GM23338 (cell line): ENCODE data around the gene MAP3K5. TPM values are rescaled to one million over a fixed set of nuclear protein-coding genes. Genes with fewer than 3 reads are reported as not detected.

ENCODE experiments used
- ATAC-seq: fragments of 200-7000 bp; cut with Tn5 transposase; 3 replicates; pipeline ENCODE4 v1.9.1; 2020
- DNase-seq: peaks from one replicate; pipeline ENCODE4 v3.0.0-alpha.2; 2015; ENCODE audit warnings: low spot score
- H2AFZ ChIP-seq: fragments of 200-600 bp; sonication (generic); 2 replicates; pipeline ENCODE4 v1.8.0; 2016; ENCODE audit warnings: antibody characterized with exemption, mild to moderate bottlenecking, moderate library complexity
- H3F3A ChIP-seq: fragments of 200-600 bp; sonication (generic); replicated peaks from 2 replicates; pipeline ENCODE4 v1.8.0; 2017; ENCODE audit warnings: antibody characterized with exemption, mixed run types, low read depth
- H3K27ac ChIP-seq: fragments of 200-600 bp; sonication (generic); 2 replicates; pipeline ENCODE4 v1.6.1; 2016; ENCODE audit warnings: low read depth
- H3K27me3 ChIP-seq: fragments of 200-600 bp; sonication (generic); 2 replicates; pipeline ENCODE4 v1.8.0; 2016; ENCODE audit warnings: mild to moderate bottlenecking, mixed run types, moderate library complexity; ENCODE audit not compliant: insufficient read depth
- H3K36me3 ChIP-seq: fragments of 200-600 bp; sonication (generic); 2 replicates; pipeline ENCODE4 v1.8.0; 2016; ENCODE audit warnings: mild to moderate bottlenecking; ENCODE audit not compliant: insufficient read depth
- H3K4me1 ChIP-seq: fragments of 200-600 bp; sonication (generic); 2 replicates; pipeline ENCODE4 v1.8.0; 2016; ENCODE audit warnings: mild to moderate bottlenecking, moderate library complexity; ENCODE audit not compliant: insufficient read depth
- H3K4me2 ChIP-seq: fragments of 200-600 bp; sonication (generic); 2 replicates; pipeline ENCODE4 v1.7.1; 2017; ENCODE audit warnings: mixed run types
- H3K4me3 ChIP-seq: fragments of 200-600 bp; sonication (generic); 2 replicates; pipeline ENCODE4 v1.6.1; 2016; ENCODE audit warnings: mixed run types
- H3K79me2 ChIP-seq: fragments of 200-600 bp; sonication (generic); replicated peaks from 2 replicates; pipeline ENCODE4 v1.8.0; 2017; ENCODE audit warnings: mild to moderate bottlenecking; ENCODE audit not compliant: insufficient read depth
- H3K9me2 ChIP-seq: fragments of 200-600 bp; sonication (generic); 2 replicates; pipeline ENCODE4 v1.8.0; 2017; ENCODE audit not compliant: insufficient read depth
- H4K20me1 ChIP-seq: fragments of 200-600 bp; sonication (generic); replicated peaks from 2 replicates; pipeline ENCODE4 v1.8.0; 2017; ENCODE audit warnings: mild to moderate bottlenecking; ENCODE audit not compliant: insufficient read depth
- H3K27ac Mint-ChIP-seq: 2 replicates; pipeline ENCODE4 v1.8.0; 2020; ENCODE audit warnings: inconsistent platforms, mild to moderate bottlenecking, moderate library complexity, mixed read lengths
- H3K27me3 Mint-ChIP-seq: 3 replicates; pipeline ENCODE4 v1.8.0; 2022; ENCODE audit warnings: low read depth, mild to moderate bottlenecking, moderate library complexity, mixed read lengths, inconsistent platforms; ENCODE audit not compliant: insufficient read depth, poor library complexity
- H3K36me3 Mint-ChIP-seq: 3 replicates; pipeline ENCODE4 v1.8.0; 2021; ENCODE audit warnings: low read depth, mild to moderate bottlenecking, inconsistent platforms, moderate library complexity, mixed read lengths
- H3K4me1 Mint-ChIP-seq: 3 replicates; pipeline ENCODE4 v1.8.0; 2020; ENCODE audit warnings: mild to moderate bottlenecking, inconsistent platforms, mixed read lengths
- H3K4me3 Mint-ChIP-seq: 3 replicates; pipeline ENCODE4 v1.8.0; 2021; ENCODE audit warnings: moderate library complexity, mild to moderate bottlenecking, inconsistent platforms, mixed read lengths
- H3K9me3 Mint-ChIP-seq: 3 replicates; pipeline ENCODE4 v1.8.0; 2020; ENCODE audit warnings: moderate library complexity, mild to moderate bottlenecking, inconsistent platforms, mixed read lengths
- CREB1 ChIP-seq: fragments of 250-450 bp; sonication (Bioruptor Pico); IDR thresholded peaks from 2 replicates; pipeline ENCODE4 v1.5.0; 2020; ENCODE audit warnings: low read depth, mild to moderate bottlenecking, moderate library complexity
- EZH2 ChIP-seq: fragments of 200-600 bp; sonication (generic); IDR thresholded peaks from one replicate; pipeline ENCODE4 v1.8.0; 2017; ENCODE audit warnings: antibody characterized with exemption, mild to moderate bottlenecking, low read depth; ENCODE audit not compliant: unreplicated experiment
- EZH2phosphoT487 ChIP-seq: fragments of 200-600 bp; sonication (generic); IDR thresholded peaks from one replicate; pipeline ENCODE4 v1.8.1; 2018; ENCODE audit warnings: antibody characterized with exemption; ENCODE audit not compliant: unreplicated experiment
- REST ChIP-seq: IDR thresholded peaks from one replicate; pipeline ENCODE4 v1.6.1; 2018; ENCODE audit warnings: antibody characterized with exemption; ENCODE audit not compliant: unreplicated experiment
- STAT1 ChIP-seq: IDR thresholded peaks from one replicate; pipeline ENCODE4 v1.6.1; 2016; ENCODE audit warnings: antibody characterized with exemption; ENCODE audit not compliant: unreplicated experiment
- ZNF331 ChIP-seq: fragments of 250-450 bp; sonication (Bioruptor Pico); IDR thresholded peaks from 2 replicates; pipeline ENCODE4 v1.5.0; 2020; ENCODE audit warnings: low read depth, mild to moderate bottlenecking, moderate library complexity
- polyA plus RNA-seq: library from polyadenylated mRNA; unstranded; fragments of >200 nt; fragmentation: Nextera tagmentation; extraction: Ambion mirVana; gene quantifications from 2 replicates; pipeline ENCODE4 v1.2.1, GENCODE V29; 2016
- total RNA-seq: library from RNA; depleted of rRNA; stranded (reverse); fragments of >200 nt; shearing (Covaris generic); gene quantifications from 2 replicates; pipeline ENCODE4 v1.2.3, GENCODE V29; 2014

Gene MAP3K5
- total and polyA plus RNA-seq, 2 experiments from 2014 or later, result 0.76 to 2.8 TPM

- no peak for DNase-seq
- no peaks in the 10 kb centered on the region for H3K9me2 ChIP-seq
- Mint-ChIP-seq H3K27ac (no peak overlapping the region), H3K27me3 (no peaks in the 10 kb centered on the region), H3K4me3 (no peak overlapping the region), H3K4me1 (peaks cover 11% of the 10 kb centered on the region), H3K9me3 (0 out of 3 replicates have a peak, but pooled peaks cover 4% of the 10 kb centered on the region), H3K36me3 (no peaks in the 10 kb centered on the region)
- H2AFZ ChIP-seq, result peak overlapping the region; percentile 28; the same call in 1 of the 2 replicates
- TF ChIP-seq REST (no peak), EZH2 (no peak)
- H3K36me3 ChIP-seq, result no peaks in the 10 kb centered on the region
- no peaks in the 10 kb centered on the region for H3F3A ChIP-seq
- ATAC-seq, result no peak
- H3K4me2 ChIP-seq, result no peak overlapping the region
- no peaks in the 10 kb centered on the region for H3K79me2 ChIP-seq
- H3K27me3 ChIP-seq, result no peaks in the 10 kb centered on the region
- no peak overlapping the region for H3K27ac ChIP-seq
- peaks cover 9% of the 10 kb centered on the region; the same call in 1 of the 2 replicates for H3K4me1 ChIP-seq
- H3K4me3 ChIP-seq, result no peak overlapping the region
- no peaks in the 10 kb centered on the region for H4K20me1 ChIP-seq
Observed at GRCh38 chr6:136720045-136720770, 72.1 kb downstream of the MAP3K5 start.

- H3K4me3 ChIP-seq, result no peak overlapping the region
- no peak for ATAC-seq
- H3K27ac ChIP-seq, result 0 out of 2 replicates have a peak overlapping the region, but pooled peaks have one; percentile 15
- TF ChIP-seq ZNF331 (CRISPR knock-in tag), result no peak
- no peak for TF ChIP-seq STAT1
- no peak for TF ChIP-seq REST
- TF ChIP-seq CREB1 (CRISPR knock-in tag), result no peak
- no peak for TF ChIP-seq EZH2phosphoT487
Observed at GRCh38 chr6:136719280-136720044, 72.8 kb downstream of the MAP3K5 start.

More at GRCh38 chr6:136719280-136720044, 72.8 kb downstream of the MAP3K5 start:
- Histone ChIP-seq H3K9me2 (no peaks in the 10 kb centered on the region), H3K79me2 (no peaks in the 10 kb centered on the region), H3K4me2 (no peak overlapping the region), H3K27me3 (no peaks in the 10 kb centered on the region), H3F3A (no peaks in the 10 kb centered on the region), H3K36me3 (no peaks in the 10 kb centered on the region), H2AFZ (peak overlapping the region; percentile 28; the same call in 1 of the 2 replicates), H4K20me1 (no peaks in the 10 kb centered on the region), H3K4me1 (peaks cover 9% of the 10 kb centered on the region; the same call in 1 of the 2 replicates)
- H3K36me3 Mint-ChIP-seq, result no peaks in the 10 kb centered on the region
- H3K4me1 Mint-ChIP-seq, result peaks cover 11% of the 10 kb centered on the region
- H3K27ac Mint-ChIP-seq, result no peak overlapping the region
- no peak for DNase-seq
- no peak overlapping the region for H3K4me3 Mint-ChIP-seq
- H3K27me3 Mint-ChIP-seq, result no peaks in the 10 kb centered on the region
- 0 out of 3 replicates have a peak, but pooled peaks cover 4% of the 10 kb centered on the region for H3K9me3 Mint-ChIP-seq
